Measurements from ENCODE around the gene CNTNAP5.

DNA sequence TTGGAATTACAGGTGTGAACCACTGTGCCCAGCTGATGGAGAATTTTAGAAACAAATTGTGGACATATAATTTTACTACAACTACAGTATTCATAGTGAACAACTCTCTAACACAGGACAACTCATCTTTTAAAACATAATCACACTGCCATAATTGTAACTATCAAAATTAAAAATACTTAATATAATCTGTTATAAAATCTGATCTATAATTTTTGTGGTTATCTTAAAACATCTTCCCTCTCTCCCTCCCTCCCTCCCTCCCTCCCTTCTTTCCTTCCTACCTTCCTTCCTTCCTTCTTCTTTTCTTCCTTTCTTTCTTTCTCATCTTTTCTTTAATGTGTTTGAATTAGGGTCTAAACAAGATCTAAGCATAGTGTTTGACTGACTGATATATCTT lies 577.7 kb downstream of the CNTNAP5 start:
- TF ChIP-seq CTCF (IDR thresholded peaks at IDR 0.05) (no peak), EZH2 (IDR thresholded peaks at IDR 0.05) (no peak)
